IMR-90 (cell line): ENCODE results near the gene SLC22A5. TPM values are rescaled to one million over a fixed set of nuclear protein-coding genes. Genes with fewer than 3 reads are reported as not detected.

ENCODE experiments used
- ATAC-seq: fragments of 200-7000 bp; cut with Tn5 transposase; 2 replicates; pipeline ENCODE4 v1.9.1; 2020; ENCODE audit warnings: low read depth, mild to moderate bottlenecking, moderate library complexity
- BruUV-seq: library from RNA; stranded (reverse); fragments of 400-500 nt; replicated peaks from 2 replicates; lab custom pipeline; 2021; lab: Mats Ljungman, UMichigan
- CTCF ChIA-PET: fragments of 300-600 bp; formaldehyde crosslinking; extraction: SDS; loops from one replicate; lab custom pipeline; 2021; ENCODE audit warnings: antibody characterized with exemption; lab: Yijun Ruan, JAX
- POLR2A ChIA-PET: fragments of 300-600 bp; sonication (Branson Sonifier 250); formaldehyde crosslinking; loops from one replicate; lab custom pipeline; 2022; ENCODE audit warnings: antibody characterized with exemption; ENCODE audit not compliant: unreplicated experiment; lab: Charles Lee
- DNase-seq: peaks from one replicate; pipeline ENCODE4 v3.0.0; 2013
- H2AFZ ChIP-seq: replicated peaks from 2 replicates; pipeline ENCODE3; 2013; ENCODE audit warnings: low read length, mild to moderate bottlenecking; ENCODE audit not compliant: poor library complexity
- H2AK5ac ChIP-seq: 2 replicates; pipeline ENCODE4 v1.6.1; 2013; ENCODE audit warnings: low read depth, low read length, inconsistent platforms
- H2AK9ac ChIP-seq: replicated peaks from 2 replicates; pipeline ENCODE3; 2013; ENCODE audit warnings: mild to moderate bottlenecking, low read depth, low read length, moderate library complexity; ENCODE audit not compliant: poor library complexity
- H2BK120ac ChIP-seq: 2 replicates; pipeline ENCODE4 v1.6.1; 2013; ENCODE audit warnings: low read depth, low read length, inconsistent platforms
- H2BK15ac ChIP-seq: 3 replicates; pipeline ENCODE4 v1.6.1; 2013; ENCODE audit warnings: low read depth, low read length, inconsistent platforms
- H2BK20ac ChIP-seq: 2 replicates; pipeline ENCODE4 v1.6.1; 2013; ENCODE audit warnings: low read depth, mild to moderate bottlenecking, inconsistent platforms, low read length, moderate library complexity
- H2BK5ac ChIP-seq: 2 replicates; pipeline ENCODE4 v1.6.1; 2013; ENCODE audit warnings: mild to moderate bottlenecking, low read depth, low read length, inconsistent platforms; ENCODE audit not compliant: poor library complexity, severe bottlenecking
- H3K14ac ChIP-seq: replicated peaks from 2 replicates; pipeline ENCODE4 v1.6.1; 2013; ENCODE audit warnings: low read depth, low read length, inconsistent platforms
- H3K18ac ChIP-seq: 2 replicates; pipeline ENCODE4 v1.6.1; 2013; ENCODE audit warnings: low read depth, low read length, control low read depth
- H3K23ac ChIP-seq: 2 replicates; pipeline ENCODE4 v1.6.1; 2013; ENCODE audit warnings: low read depth, low read length, inconsistent platforms
- H3K27ac ChIP-seq: 2 replicates; pipeline ENCODE4 v1.5.1; 2013; ENCODE audit warnings: mild to moderate bottlenecking, control low read depth, low read length; ENCODE audit not compliant: insufficient read depth
- H3K27me3 ChIP-seq: 2 replicates; pipeline ENCODE4 v1.6.1; 2013; ENCODE audit warnings: low read length; ENCODE audit not compliant: control insufficient read depth, insufficient read depth
- H3K36me3 ChIP-seq: 2 replicates; pipeline ENCODE4 v1.6.1; 2013; ENCODE audit warnings: low read length, mixed read lengths; ENCODE audit not compliant: control insufficient read depth, insufficient read depth
- H3K4ac ChIP-seq: 2 replicates; pipeline ENCODE4 v1.6.1; 2013; ENCODE audit warnings: low read depth, low read length, inconsistent platforms
- H3K4me1 ChIP-seq: 2 replicates; pipeline ENCODE4 v1.6.1; 2013; ENCODE audit warnings: low read length, mixed read lengths; ENCODE audit not compliant: control insufficient read depth, insufficient read depth
- H3K4me2 ChIP-seq: 2 replicates; pipeline ENCODE4 v1.6.1; 2013; ENCODE audit warnings: low read depth, mild to moderate bottlenecking, control low read depth, low read length, moderate library complexity
- H3K4me3 ChIP-seq: 2 replicates; pipeline ENCODE4 v1.5.1; 2013; ENCODE audit warnings: low read depth, mild to moderate bottlenecking, control low read depth, low read length, moderate library complexity; ENCODE audit not compliant: insufficient read depth
- H3K56ac ChIP-seq: 2 replicates; pipeline ENCODE4 v1.6.1; 2013; ENCODE audit warnings: low read length, inconsistent platforms; ENCODE audit not compliant: insufficient read depth; ENCODE audit errors: extremely low read depth
- H3K79me1 ChIP-seq, 2 experiments: 2 replicates each; pipeline ENCODE4 v1.6.1; 2013; ENCODE audit warnings: low read length in 2 of 2, inconsistent platforms in 1 of 2, low read depth in 1 of 2
- H3K9ac ChIP-seq: 2 replicates; pipeline ENCODE4 v1.6.1; 2013; ENCODE audit warnings: low read depth, low read length, control low read depth
- H3K9me1 ChIP-seq: 2 replicates; pipeline ENCODE4 v1.6.1; 2013; ENCODE audit warnings: low read length, inconsistent platforms; ENCODE audit not compliant: insufficient read depth
- H3K9me3 ChIP-seq: 2 replicates; pipeline ENCODE4 v1.6.1; 2013; ENCODE audit warnings: low read length; ENCODE audit not compliant: control insufficient read depth, insufficient read depth
- H4K20me1 ChIP-seq: 2 replicates; pipeline ENCODE4 v1.6.1; 2013; ENCODE audit warnings: low read length, inconsistent platforms; ENCODE audit not compliant: insufficient read depth
- H4K5ac ChIP-seq: 2 replicates; pipeline ENCODE4 v1.6.1; 2013; ENCODE audit warnings: mild to moderate bottlenecking, low read depth, low read length, control low read depth
- H4K8ac ChIP-seq, 2 experiments: 2 replicates each; pipeline ENCODE4 v1.6.1; 2013; ENCODE audit warnings: low read depth in 2 of 2, low read length in 2 of 2, control low read depth in 1 of 2, inconsistent platforms in 1 of 2
- H4K91ac ChIP-seq: 2 replicates; pipeline ENCODE4 v1.6.1; 2013; ENCODE audit warnings: low read depth, low read length, inconsistent platforms; ENCODE audit not compliant: insufficient read depth
- CHD1 ChIP-seq: IDR thresholded peaks from 2 replicates; pipeline ENCODE4 v1.6.1; 2012; ENCODE audit warnings: low read depth, low read length, improper control_type of control experiment
- RCOR1 ChIP-seq: IDR thresholded peaks from 2 replicates; pipeline ENCODE4 v1.6.1; 2012; ENCODE audit warnings: mild to moderate bottlenecking, low read length, improper control_type of control experiment; ENCODE audit not compliant: insufficient replicate concordance
- SMC3 ChIP-seq: fragments of 150-350 bp; IDR thresholded peaks from 2 replicates; pipeline ENCODE4 v1.6.1; 2016; ENCODE audit warnings: low read depth, mild to moderate bottlenecking, antibody characterized with exemption, low read length, moderate library complexity
- WGBS, 2 experiments: methylation state at CpG; one replicate each; pipeline versions ENCODE4 v1.1.5 to v1.1.7; 2013; ENCODE audit warnings: missing lambda C conversion rate in 2 of 2; ENCODE audit not compliant: insufficient read length in 1 of 2; ENCODE audit errors: extremely low coverage in 2 of 2; 5-methylcytosine and 5-hydroxymethylcytosine counted together
- dilution Hi-C: fragments of 300-500 bp; cut with HindIII; formaldehyde crosslinking; loops from one replicate; pipeline ENCODE4 v1.14.3; 2018; ENCODE audit warnings: low sequenced_read_pairs; ENCODE audit not compliant: unreplicated experiment
- in situ Hi-C: fragments of 300-500 bp; cut with MboI; formaldehyde crosslinking; loops from 3 replicates; pipeline ENCODE4 v1.14.3; 2019; ENCODE audit warnings: low sequenced_read_pairs, inconsistent platforms, mixed read lengths
- intact Hi-C: fragments of 100-400 bp; cut with micrococcal nuclease; formaldehyde crosslinking; loops from 2 replicates; pipeline ENCODE4 v1.10.0; 2022
- polyA plus RNA-seq, 3 experiments: library from polyadenylated mRNA; depleted of rRNA; stranded (reverse); fragments of >200 nt; gene quantifications; 2 replicates each; pipeline ENCODE4 v1.2.3, GENCODE V29; 2012; ENCODE audit warnings: low replicate concordance in 1 of 3
- total RNA-seq: library from RNA; depleted of rRNA; stranded (reverse); fragments of >200 nt; gene quantifications from 2 replicates; pipeline ENCODE4 v1.2.3, GENCODE V29; 2012
- TF ChIP-seq, protein P1 (sequence below): fragments of 150-350 bp; IDR thresholded peaks from 2 replicates; pipeline ENCODE4 v1.6.1; 2017; ENCODE audit warnings: mild to moderate bottlenecking, antibody characterized with exemption, low read length, low read depth

The SLC22A5 gene
- total and polyA plus RNA-seq, 2 of the 4 experiments (the other 2 are of a cell fraction): 6.1 to 7.1 TPM

DNA sequence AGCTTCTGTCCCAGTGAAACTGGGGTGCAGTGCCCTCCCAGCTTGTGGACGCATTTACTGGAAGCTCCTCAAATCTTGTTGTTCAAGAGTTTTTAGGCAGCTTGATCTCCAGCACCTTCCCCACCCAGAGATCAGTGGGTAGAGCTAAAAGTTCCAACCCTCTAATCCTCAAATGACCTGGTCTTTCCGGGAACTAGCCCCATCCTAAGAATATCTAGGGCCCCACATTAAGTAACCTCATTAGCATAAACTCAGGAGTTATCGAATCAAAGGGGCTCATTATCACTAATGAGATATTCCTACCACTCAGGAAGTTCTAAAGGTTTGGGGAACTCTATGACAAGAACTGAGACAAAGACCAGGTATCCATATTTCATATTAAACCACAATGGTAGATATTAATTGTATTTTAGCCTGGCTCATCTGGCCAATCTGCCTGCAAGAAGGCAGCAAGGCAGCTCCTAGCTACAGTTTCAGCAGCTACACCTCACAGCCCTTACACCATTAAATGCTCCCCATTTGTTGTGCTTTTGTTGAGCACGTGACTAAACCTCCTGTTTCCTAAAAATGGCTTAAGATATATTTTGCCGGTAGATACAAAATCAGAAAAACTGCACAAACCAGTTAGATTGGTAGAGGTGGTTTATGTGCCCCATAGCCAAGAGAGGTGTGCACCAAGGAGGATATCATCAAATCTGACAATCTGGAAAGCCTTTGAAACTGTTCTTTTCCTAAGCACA is 24.6 kb upstream of the SLC22A5 start:
- no peak overlapping the region for H2AFZ ChIP-seq
- H3K27ac ChIP-seq: no peak overlapping the region
- peaks cover 1% of the 10 kb centered on the region; the same call in 1 of the 2 replicates for H3K36me3 ChIP-seq
- no peak overlapping the region for H2BK5ac ChIP-seq
- DNase-seq (no peak), ATAC-seq (no peak)
- no peak overlapping the region for H2AK9ac ChIP-seq
- H4K5ac ChIP-seq: no peak overlapping the region
- H3K4me2 ChIP-seq: no peak overlapping the region
- H4K91ac ChIP-seq: no peak overlapping the region
- no peak overlapping the region for H3K4ac ChIP-seq
- no peaks in the 10 kb centered on the region for H3K9me1 ChIP-seq
- no peak overlapping the region for H2AK5ac ChIP-seq
- H3K9me3 ChIP-seq: 0 out of 2 replicates have a peak, but pooled peaks cover 3% of the 10 kb centered on the region
- in situ Hi-C loops: no loop called here
- dilution Hi-C loops: no loop called here
- H2BK15ac ChIP-seq: no peak overlapping the region
- H3K4me1 ChIP-seq: no peaks in the 10 kb centered on the region
- BruUV-seq: no TSS peak
- no peak overlapping the region for H3K14ac ChIP-seq
- TF ChIP-seq RCOR1: no peak
- TF ChIP-seq, protein P1, sequence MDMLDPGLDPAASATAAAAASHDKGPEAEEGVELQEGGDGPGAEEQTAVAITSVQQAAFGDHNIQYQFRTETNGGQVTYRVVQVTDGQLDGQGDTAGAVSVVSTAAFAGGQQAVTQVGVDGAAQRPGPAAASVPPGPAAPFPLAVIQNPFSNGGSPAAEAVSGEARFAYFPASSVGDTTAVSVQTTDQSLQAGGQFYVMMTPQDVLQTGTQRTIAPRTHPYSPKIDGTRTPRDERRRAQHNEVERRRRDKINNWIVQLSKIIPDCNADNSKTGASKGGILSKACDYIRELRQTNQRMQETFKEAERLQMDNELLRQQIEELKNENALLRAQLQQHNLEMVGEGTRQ: no peak
- no peak for TF ChIP-seq SMC3
- no peak for TF ChIP-seq CHD1
- H2BK120ac ChIP-seq: no peak overlapping the region
- no peaks in the 10 kb centered on the region for H3K79me1 ChIP-seq
- H3K23ac ChIP-seq: no peak overlapping the region
- no peaks in the 10 kb centered on the region for H3K27me3 ChIP-seq
- H3K18ac ChIP-seq: no peak overlapping the region
- H3K9ac ChIP-seq: no peak overlapping the region
- CTCF ChIA-PET: no interaction called here
- H2BK20ac ChIP-seq: no peak overlapping the region
- intact Hi-C loops: no loop called here
- no peak overlapping the region for H3K4me3 ChIP-seq
- H4K8ac ChIP-seq: no peak overlapping the region
- POLR2A ChIA-PET: no interaction called here
- WGBS, 2 experiments: 100% methylated on average over 1 of the region's 5 CpGs; no CpG with 5 or more reads in 1 of the 2 experiments
- no peaks in the 10 kb centered on the region for H4K20me1 ChIP-seq
- H3K56ac ChIP-seq: no peak overlapping the region
